A673 (cell line): ENCODE data around the gene RAMAC. TPM values are rescaled to one million over a fixed set of nuclear protein-coding genes. Genes with fewer than 3 reads are reported as not detected.

Experiments
- BruUV-seq: library from RNA; stranded (reverse); fragments of 400-500 nt; replicated peaks from 2 replicates; lab custom pipeline; 2021; lab: Mats Ljungman, UMichigan
- CTCF ChIA-PET: fragments of 300-600 bp; sonication (Branson Sonifier 250); formaldehyde crosslinking; loops from one replicate; lab custom pipeline; 2022; ENCODE audit warnings: antibody characterized with exemption; lab: Charles Lee
- POLR2A ChIA-PET: fragments of 300-600 bp; sonication (Branson Sonifier 250); formaldehyde crosslinking; loops from one replicate; lab custom pipeline; 2022; ENCODE audit warnings: antibody characterized with exemption; ENCODE audit not compliant: low non-redundant PET; lab: Charles Lee
- DNase-seq: peaks from one replicate; pipeline ENCODE4 v3.0.0-alpha.2; 2015; ENCODE audit warnings: low spot score
- H3K27ac ChIP-seq: fragments of 200-600 bp; sonication (generic); 2 replicates; pipeline ENCODE4 v1.5.1; 2016; ENCODE audit warnings: mixed run types, low read depth, mild to moderate bottlenecking, mixed read lengths, antibody characterized with exemption, low read length; ENCODE audit not compliant: poor library complexity, severe bottlenecking
- H3K27me3 ChIP-seq: fragments of 200-600 bp; sonication (generic); replicated peaks from 2 replicates; pipeline ENCODE4 v1.6.1; 2017; ENCODE audit warnings: mixed run types, low read depth, mild to moderate bottlenecking, mixed read lengths, antibody characterized with exemption, low read length; ENCODE audit not compliant: insufficient read depth, poor library complexity
- H3K36me3 ChIP-seq: fragments of 200-600 bp; sonication (generic); 2 replicates; pipeline ENCODE4 v1.6.1; 2016; ENCODE audit warnings: mixed run types, mild to moderate bottlenecking, mixed read lengths, antibody characterized with exemption, low read length; ENCODE audit not compliant: insufficient read depth, poor library complexity, severe bottlenecking
- H3K4me1 ChIP-seq: fragments of 200-600 bp; sonication (generic); 2 replicates; pipeline ENCODE4 v1.6.1; 2017; ENCODE audit warnings: mixed run types, mild to moderate bottlenecking, mixed read lengths, antibody characterized with exemption, low read length; ENCODE audit not compliant: insufficient read depth, poor library complexity, severe bottlenecking
- H3K4me3 ChIP-seq: fragments of 200-600 bp; sonication (generic); 2 replicates; pipeline ENCODE4 v1.5.1; 2016; ENCODE audit warnings: low read depth, mixed run types, mild to moderate bottlenecking, mixed read lengths, low read length; ENCODE audit not compliant: poor library complexity, severe bottlenecking
- H3K9me3 ChIP-seq: fragments of 200-600 bp; sonication (generic); 2 replicates; pipeline ENCODE4 v1.6.1; 2016; ENCODE audit warnings: mixed run types, low read depth, mild to moderate bottlenecking, mixed read lengths, antibody characterized with exemption, low read length; ENCODE audit not compliant: poor library complexity, severe bottlenecking
- CTCF ChIP-seq: fragments of 300-800, 200-600 bp; sonication (generic); conservative IDR thresholded peaks from 2 replicates; pipeline ENCODE4 v1.5.1; 2017; ENCODE audit warnings: low read depth, mild to moderate bottlenecking, antibody characterized with exemption, low read length, moderate library complexity, mixed read lengths
- EZH2 ChIP-seq: fragments of 200-600 bp; sonication (generic); IDR thresholded peaks from 2 replicates; pipeline ENCODE4 v1.6.1; 2017; ENCODE audit warnings: borderline replicate concordance, low read depth, mild to moderate bottlenecking, mixed read lengths, antibody characterized with exemption, low read length; ENCODE audit not compliant: poor library complexity, severe bottlenecking
- intact Hi-C: fragments of 100-400 bp; cut with micrococcal nuclease; formaldehyde crosslinking; loops from one replicate; pipeline ENCODE4 v1.10.0; 2022; ENCODE audit not compliant: unreplicated experiment
- total RNA-seq: library from RNA; stranded (reverse); gene quantifications from 2 replicates; pipeline ENCODE4 v1.2.3, GENCODE V29; 2021

Gene RAMAC
- total RNA-seq, 1 experiment from 2014 or later, result 28.1 TPM

GRCh38 chr15:82960766-82961165, 25.2 kb upstream of the RAMAC start:
- CTCF ChIA-PET, result interaction anchor here (0.6 kb wide), 1 partner anchor 32 kb away, joined by 3 read pairs; no protein-coding TSS in a partner anchor
- TF ChIP-seq EZH2 (no peak), CTCF (no peak)

GRCh38 chr15:82963471-82964341, 22.3 kb upstream of the RAMAC start:
- no peaks in the 10 kb centered on the region for H3K9me3 ChIP-seq
- ChIA-PET CTCF (no interaction called here), POLR2A (no interaction called here)
- DNase-seq, result no peak
- no peaks in the 10 kb centered on the region for H3K36me3 ChIP-seq
- no peak overlapping the region for H3K27ac ChIP-seq
- TF ChIP-seq CTCF (no peak), EZH2 (no peak)
- H3K27me3 ChIP-seq, result no peaks in the 10 kb centered on the region
- BruUV-seq, result no TSS peak
- intact Hi-C loops, result no loop called here
- H3K4me1 ChIP-seq, result no peaks in the 10 kb centered on the region
- H3K4me3 ChIP-seq, result no peak overlapping the region

More at GRCh38 chr15:82960766-82961165, 25.2 kb upstream of the RAMAC start:
- BruUV-seq, result no TSS peak
- intact Hi-C loops, result no loop called here
- DNase-seq, result no peak
- POLR2A ChIA-PET, result no interaction called here
- Histone ChIP-seq H3K4me1 (no peaks in the 10 kb centered on the region), H3K36me3 (no peaks in the 10 kb centered on the region), H3K27me3 (no peaks in the 10 kb centered on the region), H3K27ac (no peak overlapping the region), H3K4me3 (no peak overlapping the region), H3K9me3 (no peaks in the 10 kb centered on the region)

- Histone ChIP-seq H3K27ac (no peak overlapping the region), H3K4me1 (no peaks in the 10 kb centered on the region), H3K36me3 (no peaks in the 10 kb centered on the region), H3K27me3 (no peaks in the 10 kb centered on the region), H3K4me3 (no peak overlapping the region), H3K9me3 (no peaks in the 10 kb centered on the region)
- no peak for DNase-seq
- ChIA-PET POLR2A (no interaction called here), CTCF (no interaction called here)
- no TSS peak for BruUV-seq
- TF ChIP-seq CTCF (no peak), EZH2 (no peak)
- intact Hi-C loops, result no loop called here
These were observed 21.1 kb upstream of the RAMAC start for GRCh38 chr15:82964890-82965289.
